Hematopoietic multipotent progenitor cell (in vitro differentiated cells): ENCODE data around the gene ERBB2. TPM values are rescaled to one million over a fixed set of nuclear protein-coding genes. Genes with fewer than 3 reads are reported as not detected.
"Not testable (repeated sequence)": the region's sequence is repeated elsewhere in the genome, so short reads cannot be mapped to it uniquely, and the experiment has no call there.

ENCODE experiments used
- DNase-seq, 3 donors: peaks; one replicate each; pipeline ENCODE4 v3.0.0-alpha.2; 2011 to 2015; ENCODE audit warnings: low read depth in 2 of 3, low spot score in 2 of 3
- total RNA-seq: library from RNA; depleted of rRNA; stranded (reverse); fragments of >200 nt; gene quantifications from one replicate; pipeline ENCODE4 v1.2.3, GENCODE V29; 2012

ERBB2 gene
- total RNA-seq, 1 donor: 7.5 TPM

- no peak for DNase-seq
These were observed 2.0 kb downstream of the ERBB2 start for GRCh38 chr17:39701784-39702422.

GRCh38 chr17:39702901-39703893, 3.3 kb downstream of the ERBB2 start:
- DNase-seq: no peak

- no peak for DNase-seq
These were observed 4.0 kb downstream of the ERBB2 start for GRCh38 chr17:39703913-39704312.

GRCh38 chr17:39704821-39705551, 5.1 kb downstream of the ERBB2 start:
- DNase-seq: no peak

GRCh38 chr17:39705786-39706348, 6.0 kb downstream of the ERBB2 start:
- no peak for DNase-seq

- DNase-seq: no peak
These were observed 6.5 kb downstream of the ERBB2 start for GRCh38 chr17:39706383-39706782.

GRCh38 chr17:39706921-39707337, 7.1 kb downstream of the ERBB2 start:
- DNase-seq: no peak

GRCh38 chr17:39709319-39709997, 9.6 kb downstream of the ERBB2 start:
- DNase-seq: no peak

GRCh38 chr17:39709998-39710964, 10.4 kb downstream of the ERBB2 start:
- DNase-seq: no peak

- DNase-seq: not testable (repeated sequence)
These were observed 11.2 kb downstream of the ERBB2 start for GRCh38 chr17:39711071-39711470.

- DNase-seq: no peak
These were observed 12.0 kb downstream of the ERBB2 start for GRCh38 chr17:39711851-39712250.

- DNase-seq: no peak
These were observed 14.4 kb downstream of the ERBB2 start for GRCh38 chr17:39714234-39714633.

- DNase-seq: no peak
These were observed 15.7 kb downstream of the ERBB2 start for GRCh38 chr17:39715375-39716072.

- no peak for DNase-seq
These were observed 16.4 kb downstream of the ERBB2 start for GRCh38 chr17:39716073-39716818.

GRCh38 chr17:39716879-39717536, 17.1 kb downstream of the ERBB2 start:
- DNase-seq: no peak

- no peak for DNase-seq
These were observed 17.8 kb downstream of the ERBB2 start for GRCh38 chr17:39717660-39718059.
